HG03139 (cell line): ENCODE data around the gene SLC23A3.
A peak's percentile ranks its signal among the peaks of the same experiment; 100 is the strongest.

Source experiments
- ATAC-seq: cut with Tn5 transposase; IDR thresholded peaks from one replicate; pipeline ENCODE4 v1.9.1; 2021; ENCODE audit not compliant: unreplicated experiment

SLC23A3 gene

DNA sequence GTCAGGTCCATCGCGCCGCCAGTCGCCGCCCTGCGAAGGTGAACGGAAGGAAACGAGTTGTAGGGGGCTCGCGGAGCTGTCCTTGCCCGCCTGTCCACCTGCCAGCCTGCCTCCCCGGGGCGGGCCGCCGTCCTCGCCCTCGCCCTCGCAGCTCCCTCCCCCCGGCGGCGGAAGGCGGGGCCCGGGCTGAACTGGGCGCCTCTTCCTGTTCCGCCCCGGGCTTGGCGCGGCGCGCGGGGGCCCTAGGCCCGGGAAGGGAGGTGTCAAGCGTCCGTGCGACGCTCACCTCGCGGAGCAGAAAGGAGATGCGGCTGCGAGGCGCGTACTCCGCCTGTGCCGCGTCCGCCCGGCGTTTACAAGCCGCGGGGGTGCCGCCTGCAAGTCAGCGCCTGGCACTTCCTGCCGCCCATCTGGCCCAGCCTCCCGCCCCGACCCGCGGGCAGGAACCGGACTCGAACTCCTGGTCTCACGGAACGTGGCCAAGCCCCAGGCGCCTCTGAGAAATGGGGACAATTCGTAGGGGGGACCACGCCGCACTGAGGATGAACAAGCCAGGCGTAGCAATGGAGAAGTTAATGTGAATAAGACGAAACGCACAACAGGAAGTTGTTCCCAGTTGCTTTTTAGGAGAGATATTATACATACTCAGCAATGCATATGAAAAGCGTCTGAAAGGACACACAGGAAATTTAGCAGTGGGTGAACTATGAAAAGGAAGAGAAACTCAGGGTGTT lies 7.2 kb upstream of the SLC23A3 start, which contains the start of gene CNPPD1:
CNPPD1 (minus strand) TSS at position 108 of the 734 bp plus-strand sequence; CDS start at position 11, 97 bp downstream.
- peak; percentile 57 for ATAC-seq

DNA sequence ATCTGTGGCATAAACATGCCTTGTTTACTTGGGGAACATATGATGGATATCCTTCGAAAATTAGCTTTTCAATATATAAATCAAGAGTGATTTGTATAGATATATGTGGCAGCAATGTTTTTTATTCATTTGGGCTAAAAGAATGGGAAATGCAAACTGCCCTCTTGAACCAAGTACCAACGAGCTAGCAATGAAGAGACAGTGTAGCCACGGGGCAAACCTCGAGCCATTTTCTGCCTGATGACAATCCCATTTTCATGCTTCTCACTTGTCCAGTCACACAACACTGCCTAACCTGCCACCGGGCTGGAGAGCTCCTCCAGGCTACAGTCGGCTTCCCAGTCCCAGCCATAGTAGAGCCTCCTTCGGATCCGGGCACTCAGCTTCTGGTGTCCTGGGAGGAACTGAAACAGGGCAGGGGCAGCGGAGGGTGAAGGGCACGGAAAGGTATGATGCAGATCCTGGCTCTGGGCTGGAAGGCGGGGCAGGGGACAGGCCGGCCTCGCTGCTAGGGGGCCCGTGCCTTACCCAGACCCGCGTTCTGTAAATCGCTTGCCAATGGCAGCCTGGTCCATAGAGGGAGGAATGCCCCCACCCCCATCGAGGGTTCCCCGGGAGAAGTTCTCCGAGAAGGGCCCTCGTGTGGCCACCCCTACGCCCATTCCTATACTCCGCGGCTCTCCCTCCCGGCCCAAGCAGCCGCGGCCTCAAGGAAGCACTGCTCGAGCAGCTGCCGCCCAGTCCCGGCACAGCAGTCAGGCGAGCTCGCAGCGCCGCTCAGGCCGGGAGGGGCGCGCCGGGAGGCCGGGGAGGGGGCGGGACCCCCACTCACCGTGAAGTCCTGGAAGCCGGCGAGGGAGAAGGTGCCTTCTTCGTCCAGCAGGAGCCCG lies 6.3 kb upstream of the SLC23A3 start:
- ATAC-seq = peak; percentile 27

DNA sequence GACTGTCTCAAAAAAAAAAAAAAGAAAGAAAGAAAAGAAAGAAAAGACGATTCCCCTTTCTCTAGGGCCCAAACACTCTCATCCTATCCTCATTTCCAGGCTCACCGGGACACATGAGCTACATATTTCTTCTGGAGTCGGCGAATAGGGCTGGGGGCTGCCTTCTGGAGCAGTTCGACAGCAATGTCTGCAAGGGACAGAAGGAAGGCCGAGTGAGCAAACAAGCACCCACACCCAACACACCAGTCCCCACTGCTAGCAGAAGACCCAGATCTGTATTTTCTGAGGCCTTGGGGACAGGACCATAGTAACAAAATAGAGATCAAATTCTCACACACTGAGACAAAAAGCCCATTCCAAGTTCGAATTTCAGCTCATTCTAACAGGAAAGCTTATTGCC lies 5.7 kb upstream of the SLC23A3 start:
- ATAC-seq = no peak

DNA sequence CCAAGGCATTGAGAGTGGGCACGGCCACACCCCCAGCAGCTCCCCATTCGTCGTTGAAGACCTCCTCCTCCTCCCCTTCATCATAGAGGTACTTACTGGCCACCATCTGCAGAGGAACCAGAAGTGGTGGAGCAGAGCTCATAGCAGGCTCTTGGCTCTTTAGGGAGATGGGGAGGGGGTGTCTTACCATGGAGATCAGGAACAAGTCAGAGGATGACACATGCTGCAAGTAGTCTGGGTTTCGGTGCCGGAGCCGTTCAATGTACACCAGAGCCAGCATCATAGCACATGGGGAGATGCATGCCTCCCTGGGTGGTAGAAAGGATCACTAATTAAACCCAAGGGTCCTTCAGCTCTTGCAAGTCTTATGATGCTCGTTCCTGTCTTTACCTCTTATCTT lies 5.0 kb upstream of the SLC23A3 start:
- no peak for ATAC-seq

DNA sequence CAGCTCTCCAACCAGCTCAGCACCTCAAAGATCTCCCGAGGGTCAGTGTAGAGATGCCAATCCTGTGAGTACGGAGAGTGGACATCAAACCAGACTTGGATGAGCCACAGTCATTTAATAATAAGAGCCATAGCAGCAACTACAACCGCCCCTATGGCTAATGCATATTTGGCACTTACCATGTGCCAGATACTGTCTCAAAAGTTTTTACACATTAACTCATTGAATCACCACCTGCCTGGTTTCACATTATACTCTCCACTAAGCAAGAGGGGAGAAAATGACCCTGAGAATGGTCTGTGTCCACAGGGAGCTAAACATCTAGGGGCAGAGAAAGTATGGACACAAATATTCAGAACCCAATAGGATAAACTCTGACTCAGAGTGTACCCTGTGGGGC lies 4.3 kb upstream of the SLC23A3 start:
- no peak for ATAC-seq

DNA sequence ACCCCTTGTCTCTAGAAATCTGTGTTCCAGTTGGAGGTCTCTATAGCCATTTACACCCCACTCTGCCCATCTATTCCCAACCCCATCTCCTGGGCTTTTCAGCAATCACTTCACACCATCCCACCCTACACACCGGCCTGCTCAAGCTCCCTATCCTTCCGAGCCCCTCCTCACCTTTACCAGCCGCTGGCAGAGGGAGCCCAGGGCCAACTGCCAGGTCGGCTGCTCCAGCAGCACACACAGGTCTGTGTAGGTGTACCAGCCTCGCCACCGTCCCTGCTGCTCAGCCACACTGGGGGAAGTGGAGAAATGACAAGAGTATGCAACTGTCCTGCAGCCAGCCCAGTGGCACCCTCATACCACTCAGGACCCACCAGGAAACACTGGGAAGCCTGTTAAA lies 3.3 kb upstream of the SLC23A3 start:
- no peak for ATAC-seq

DNA sequence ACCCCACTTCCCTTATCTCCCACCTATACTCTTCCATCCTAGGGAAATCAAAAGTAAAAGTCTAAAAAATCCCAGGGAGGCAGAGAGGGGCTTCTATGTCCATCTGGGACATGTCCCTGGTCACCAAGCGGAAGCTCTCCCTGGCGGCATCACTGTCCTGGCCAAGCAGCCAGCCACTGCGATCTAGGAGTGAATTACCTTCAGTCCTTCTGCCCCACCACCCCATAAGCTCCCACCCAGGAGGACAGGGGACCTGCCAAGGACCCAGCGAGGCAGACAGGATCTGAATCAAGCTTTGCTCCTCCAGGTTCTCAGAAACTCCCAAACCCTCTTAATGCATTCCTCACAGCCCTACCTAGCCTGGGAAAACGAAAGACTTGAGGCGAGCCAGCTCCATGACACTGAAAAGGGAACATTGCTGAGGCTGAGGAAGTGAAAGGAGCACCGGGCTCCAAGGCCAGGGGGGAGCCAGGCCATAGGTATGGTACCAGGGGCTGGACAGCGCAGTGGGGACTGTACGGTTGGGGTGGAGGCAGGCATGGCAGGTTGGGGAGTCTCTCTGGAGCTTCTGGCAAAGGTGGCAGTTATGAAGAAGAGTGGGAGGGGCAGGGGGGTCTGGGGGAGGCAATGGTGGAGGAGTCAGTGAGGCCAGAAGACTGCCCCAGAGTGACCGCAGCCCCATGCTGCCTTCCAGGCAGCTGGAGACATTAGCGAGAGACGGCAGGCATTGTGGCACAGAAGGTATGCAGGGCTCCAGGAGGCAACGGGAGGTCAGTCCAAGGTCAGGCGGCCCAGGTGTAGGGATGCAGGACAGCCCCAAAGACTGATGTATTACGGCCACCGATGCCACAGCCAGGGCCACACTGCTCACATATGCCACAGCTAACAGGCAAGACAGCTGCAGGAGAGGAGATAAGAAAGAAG lies 2.7 kb upstream of the SLC23A3 start:
- ATAC-seq = no peak

DNA sequence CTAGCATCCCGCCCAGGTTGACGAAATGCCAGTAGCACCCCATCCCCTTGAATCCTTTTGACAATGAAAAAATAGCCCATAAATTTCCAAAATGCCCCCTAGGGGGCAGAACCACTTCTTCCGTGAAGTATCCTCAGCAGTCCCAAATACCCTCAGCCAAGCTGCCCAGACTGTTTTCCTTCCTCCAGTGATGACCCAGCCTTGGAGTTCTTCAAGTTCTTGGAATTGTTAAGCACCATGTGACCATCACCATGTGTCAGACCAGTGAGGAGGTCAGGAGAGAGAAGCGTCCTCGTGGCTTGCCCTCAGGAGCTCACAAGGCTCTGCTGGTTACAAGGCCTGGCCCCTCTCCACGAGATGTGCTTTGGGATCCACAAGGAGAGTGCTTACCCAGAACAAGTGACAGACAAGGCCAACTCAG lies 1.4 kb upstream of the SLC23A3 start:
- no peak for ATAC-seq

DNA sequence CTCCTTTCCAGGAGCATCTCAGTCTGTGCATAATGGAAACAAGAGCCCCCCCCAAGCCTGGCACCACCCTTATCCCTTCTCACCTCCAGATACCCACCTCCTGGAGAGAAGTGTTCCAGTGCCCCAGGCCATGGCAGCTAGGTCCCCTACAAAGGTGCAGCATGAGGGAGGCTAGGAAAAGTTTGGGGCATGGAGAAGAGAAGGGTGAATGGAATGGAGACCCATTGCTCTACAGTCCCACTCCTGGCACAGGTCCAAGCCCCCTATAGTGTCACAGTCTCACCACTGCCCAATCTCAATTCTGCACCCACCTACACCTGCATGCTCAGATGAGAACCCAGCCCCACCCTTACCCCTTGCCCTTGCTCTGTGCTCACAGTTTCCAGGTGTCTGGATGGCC lies 897 bp downstream of the SLC23A3 start:
- ATAC-seq = no peak

DNA sequence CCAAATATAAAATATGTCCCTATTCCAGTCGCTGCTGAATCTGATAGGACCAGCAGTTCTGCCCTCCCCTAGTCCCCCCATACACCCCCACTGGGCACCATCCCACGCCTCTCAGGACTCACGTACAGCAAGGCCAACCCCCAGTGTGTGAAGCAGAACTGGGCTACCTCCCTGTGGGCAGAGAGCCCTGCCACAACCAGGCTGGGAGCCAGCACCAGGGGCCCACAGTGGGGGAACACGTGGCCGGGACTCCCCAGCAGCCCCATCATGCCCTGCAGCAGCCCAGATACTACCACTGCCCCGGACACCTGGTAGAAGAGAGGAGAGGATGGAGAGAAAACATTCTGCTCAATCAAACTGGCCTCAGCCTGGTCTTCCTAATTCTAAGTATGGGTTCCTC lies 1.3 kb downstream of the SLC23A3 start:
- no peak for ATAC-seq

DNA sequence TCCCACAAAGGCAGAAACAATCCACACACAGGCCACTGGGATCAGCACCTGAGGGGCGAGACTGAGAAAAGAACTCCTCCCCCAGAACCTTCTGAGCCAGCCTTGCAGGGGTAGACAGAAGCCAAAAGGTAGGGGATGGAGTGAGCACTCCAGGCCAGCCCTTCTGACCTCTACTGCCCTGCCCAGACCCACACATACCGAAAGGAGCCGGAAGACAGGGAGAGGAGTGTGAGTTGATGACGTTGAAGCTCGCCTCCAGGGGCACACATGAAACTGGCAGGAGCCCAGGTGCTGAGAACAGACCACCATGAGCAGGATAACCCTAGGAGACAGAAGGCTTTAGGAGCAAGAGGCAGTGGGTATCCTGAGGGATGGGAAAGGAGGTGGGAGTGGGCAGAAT lies 1.8 kb downstream of the SLC23A3 start:
- ATAC-seq = no peak

DNA sequence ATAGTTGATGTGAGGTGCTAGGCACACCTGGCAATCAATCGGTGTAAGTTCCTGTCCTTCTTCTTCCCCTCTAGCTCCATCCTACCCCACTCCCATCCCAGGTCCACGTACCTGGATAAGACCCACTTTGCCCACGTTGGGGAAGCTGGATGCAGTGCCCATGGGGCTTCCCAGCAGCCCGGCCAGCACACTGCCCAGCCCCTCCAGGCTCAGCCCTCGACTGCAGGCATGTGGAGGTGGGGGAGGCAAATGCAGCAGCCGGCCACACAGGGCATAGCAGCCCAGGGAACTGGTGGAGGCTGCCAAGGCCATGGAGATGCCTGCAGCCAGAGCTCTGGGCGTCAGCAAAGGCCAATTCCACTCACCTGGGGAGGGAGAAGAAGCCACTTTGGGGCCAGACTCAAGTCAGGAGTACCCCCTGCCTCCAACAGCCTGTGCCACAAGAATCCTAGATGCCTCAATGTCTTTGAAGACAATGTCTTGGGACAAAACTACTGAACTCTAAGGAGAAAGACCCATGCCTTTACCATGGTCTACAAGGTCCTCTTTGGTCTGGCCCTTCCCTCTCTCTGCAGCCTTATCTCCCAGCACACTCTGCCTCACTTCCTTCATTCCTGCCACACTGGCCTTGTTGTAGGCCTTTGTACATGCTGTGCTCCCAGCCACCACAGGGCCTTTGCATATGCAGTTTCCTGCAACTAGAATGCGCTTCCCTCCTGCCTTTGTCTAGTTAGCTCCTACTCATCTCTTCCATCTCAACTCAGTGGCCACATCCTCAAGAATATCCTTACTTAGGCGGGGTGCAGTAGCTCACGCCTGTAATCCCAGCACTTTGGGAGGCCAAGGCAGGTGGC lies 4.5 kb downstream of the SLC23A3 start:
- no peak for ATAC-seq

DNA sequence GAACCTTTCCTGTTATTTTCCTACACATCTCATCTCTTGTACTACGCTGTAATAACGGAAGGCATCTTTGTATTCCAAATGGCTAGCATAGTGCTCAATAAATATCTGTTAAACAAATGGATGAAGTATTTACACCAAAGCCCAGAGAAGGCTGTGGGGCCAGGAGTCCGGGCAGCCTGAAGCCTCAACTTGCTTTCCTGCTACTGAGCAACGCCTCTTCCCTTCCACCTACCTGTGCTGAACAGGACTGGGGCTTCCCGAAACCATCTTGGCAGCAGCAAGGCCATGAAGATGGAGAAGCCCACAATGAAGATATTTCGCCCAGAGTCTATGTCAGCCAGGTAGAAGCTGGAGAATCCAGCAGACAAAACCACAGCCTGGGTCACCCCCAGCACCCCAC lies 6.7 kb downstream of the SLC23A3 start:
- no peak for ATAC-seq

DNA sequence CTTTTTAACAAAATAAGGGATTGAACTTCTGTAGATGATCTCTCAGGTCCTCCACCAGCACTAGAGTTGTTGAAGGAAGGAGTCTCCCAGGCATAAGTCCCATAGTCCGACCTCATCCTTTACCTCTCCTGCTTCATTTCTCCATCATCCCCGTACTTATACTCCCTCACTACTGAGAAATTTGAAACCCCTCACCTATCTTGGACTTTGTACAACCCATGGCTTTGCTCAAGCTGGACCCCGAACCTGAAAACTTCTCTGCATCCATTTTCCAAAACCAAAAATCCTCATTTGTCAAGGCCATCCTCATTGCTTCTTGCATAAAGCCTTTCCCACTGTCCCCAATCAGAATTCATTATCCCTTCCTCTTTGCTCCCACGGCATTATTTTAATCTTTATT lies 8.7 kb downstream of the SLC23A3 start:
- no peak for ATAC-seq

DNA sequence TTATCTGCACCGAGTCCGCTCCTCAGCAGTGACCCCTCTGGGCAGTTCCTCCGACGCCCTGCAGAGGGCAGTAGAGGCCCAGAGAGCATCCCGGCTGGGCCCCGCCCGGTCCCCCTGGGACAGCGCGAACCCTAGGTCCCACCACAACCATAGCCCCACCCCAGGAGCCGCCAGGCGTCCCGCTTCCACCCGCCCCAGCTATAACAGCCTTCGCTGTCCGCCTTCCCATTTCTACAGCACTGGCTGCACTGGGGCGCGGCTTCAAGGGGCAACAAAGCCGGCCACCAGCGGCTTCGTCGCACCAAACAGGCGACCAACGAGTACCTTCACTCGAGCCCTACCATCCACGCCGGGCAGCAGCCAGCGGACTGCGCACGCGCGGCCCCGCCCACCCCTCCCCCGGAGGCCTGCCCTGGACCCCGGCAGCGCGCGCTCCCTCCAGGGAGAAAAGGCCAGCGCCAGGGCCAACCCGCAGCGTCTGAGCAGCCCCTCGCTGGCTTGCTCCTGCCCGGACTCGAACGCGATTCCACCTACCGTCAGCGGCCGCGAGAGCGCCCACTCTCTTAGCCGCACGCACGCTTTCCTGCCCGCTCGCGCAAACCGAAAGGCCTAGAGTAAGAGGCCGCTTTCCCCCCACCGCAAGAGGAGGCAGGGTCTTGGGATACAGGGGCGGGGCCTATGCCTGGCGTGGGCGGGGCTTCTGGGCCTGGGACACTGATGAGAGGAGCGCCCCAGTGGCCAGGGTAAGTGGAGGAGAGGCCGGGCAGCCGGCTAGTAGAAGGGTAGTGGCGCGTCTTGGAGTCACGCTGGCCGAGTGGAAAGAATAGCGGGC lies 9.4 kb downstream of the SLC23A3 start, which contains the start of gene NHEJ1:
NHEJ1 (minus strand) TSS at position 630 of the 832 bp plus-strand sequence. CDS start 2,453 bp downstream, outside the sequence.
- peak; percentile 83 for ATAC-seq

DNA sequence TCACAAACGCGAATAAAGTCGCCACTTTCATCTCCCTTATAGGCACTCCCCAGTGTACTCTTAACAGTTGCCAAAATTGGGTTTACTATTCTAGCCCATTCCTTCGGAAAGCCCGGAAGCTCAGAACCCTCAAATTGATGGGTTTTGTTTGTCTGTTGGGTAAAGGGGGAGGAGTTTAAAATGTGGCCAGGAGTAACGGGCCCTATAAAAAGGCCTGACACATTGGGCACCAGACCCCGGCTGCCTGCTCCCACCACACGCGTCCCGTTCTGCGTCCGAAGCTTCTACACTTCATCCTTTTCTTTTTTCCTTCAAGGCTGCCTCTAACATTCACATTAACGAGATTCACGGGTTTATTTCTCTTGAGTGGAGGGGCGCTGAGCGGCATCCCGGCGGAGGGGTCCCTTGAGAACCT lies 10.1 kb downstream of the SLC23A3 start:
- peak; percentile 5 for ATAC-seq

DNA sequence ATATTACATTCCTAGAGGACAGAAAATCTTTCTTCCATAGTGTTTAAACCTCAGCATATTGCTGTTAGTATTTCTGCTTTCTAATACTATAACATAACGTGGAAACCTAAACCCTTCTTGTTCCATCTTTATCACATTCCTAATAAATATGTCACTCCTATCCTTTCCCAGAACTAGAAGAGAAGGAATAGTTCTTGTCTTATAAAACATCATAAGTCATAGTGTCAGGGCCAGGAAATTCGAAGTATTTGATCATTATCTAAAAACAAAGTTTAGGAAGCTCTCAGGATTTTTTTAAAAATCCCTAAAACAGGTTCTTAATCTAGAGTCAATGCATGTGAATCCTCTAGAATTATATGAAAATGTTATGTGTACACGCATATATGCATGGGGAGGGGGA lies 11.2 kb downstream of the SLC23A3 start:
- no peak for ATAC-seq

DNA sequence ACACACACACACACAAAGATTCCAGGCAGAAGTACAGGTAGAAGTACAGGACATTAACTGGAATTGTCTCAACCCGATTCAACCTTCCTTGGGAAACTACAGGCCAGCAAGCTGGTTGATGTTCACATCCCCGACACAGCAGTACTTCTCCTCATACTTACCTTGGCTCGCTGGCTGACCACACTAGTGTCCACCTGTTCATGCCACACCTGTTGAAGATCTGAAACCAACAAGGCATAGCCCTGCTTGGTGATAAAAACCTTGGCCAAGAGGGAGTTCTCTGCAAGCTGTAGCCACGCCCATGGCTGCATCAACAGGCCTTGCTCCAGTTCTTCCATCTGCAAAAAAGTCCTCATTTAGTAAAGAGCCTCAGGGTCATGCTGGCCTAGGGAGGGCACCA lies 11.8 kb downstream of the SLC23A3 start:
- ATAC-seq = no peak

DNA sequence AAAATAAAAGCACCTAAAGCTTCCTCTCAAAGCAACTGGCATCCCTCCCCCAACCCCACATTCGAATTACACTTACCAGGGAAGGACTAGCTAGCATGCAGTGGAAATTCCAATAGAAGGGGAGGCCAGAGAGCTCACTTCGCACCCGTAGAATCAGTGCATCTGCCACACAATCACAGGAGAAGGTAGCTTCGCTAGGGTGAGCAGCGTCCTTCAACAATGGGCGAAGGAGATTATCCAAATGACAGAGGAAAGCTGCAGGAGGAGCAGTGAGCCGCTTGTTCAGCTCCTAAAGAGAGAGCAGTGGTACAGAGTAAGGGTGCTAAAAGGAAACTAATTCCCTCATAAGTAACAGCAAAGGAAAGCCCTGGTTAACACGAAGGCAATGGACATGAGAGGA lies 12.4 kb downstream of the SLC23A3 start:
- ATAC-seq = no peak
